ENCODE measurements around the gene HES2.
"Not testable (repeated sequence)": the region's sequence is repeated elsewhere in the genome, so short reads cannot be mapped to it uniquely, and the experiment has no call there.

Gene HES2

DNA sequence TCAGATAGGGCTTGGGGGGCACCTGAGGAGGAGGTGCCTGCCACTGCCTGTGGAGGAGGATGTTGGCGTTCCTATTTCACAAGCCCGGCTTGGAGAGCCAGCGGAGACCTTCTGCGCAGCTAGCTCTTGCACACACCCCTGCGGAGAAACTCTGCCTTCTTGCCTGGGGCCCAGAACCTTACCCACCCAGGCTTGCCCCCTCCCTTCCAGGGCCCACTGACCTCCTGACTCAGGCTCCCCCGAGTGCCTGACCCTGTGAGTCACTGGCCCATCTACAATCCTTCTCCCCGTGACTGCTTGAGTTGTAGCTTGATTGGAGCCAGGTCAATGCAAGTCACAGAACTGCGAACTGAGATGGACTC lies 3.4 kb downstream of the HES2 start:
- no peak for DNase-seq

DNA sequence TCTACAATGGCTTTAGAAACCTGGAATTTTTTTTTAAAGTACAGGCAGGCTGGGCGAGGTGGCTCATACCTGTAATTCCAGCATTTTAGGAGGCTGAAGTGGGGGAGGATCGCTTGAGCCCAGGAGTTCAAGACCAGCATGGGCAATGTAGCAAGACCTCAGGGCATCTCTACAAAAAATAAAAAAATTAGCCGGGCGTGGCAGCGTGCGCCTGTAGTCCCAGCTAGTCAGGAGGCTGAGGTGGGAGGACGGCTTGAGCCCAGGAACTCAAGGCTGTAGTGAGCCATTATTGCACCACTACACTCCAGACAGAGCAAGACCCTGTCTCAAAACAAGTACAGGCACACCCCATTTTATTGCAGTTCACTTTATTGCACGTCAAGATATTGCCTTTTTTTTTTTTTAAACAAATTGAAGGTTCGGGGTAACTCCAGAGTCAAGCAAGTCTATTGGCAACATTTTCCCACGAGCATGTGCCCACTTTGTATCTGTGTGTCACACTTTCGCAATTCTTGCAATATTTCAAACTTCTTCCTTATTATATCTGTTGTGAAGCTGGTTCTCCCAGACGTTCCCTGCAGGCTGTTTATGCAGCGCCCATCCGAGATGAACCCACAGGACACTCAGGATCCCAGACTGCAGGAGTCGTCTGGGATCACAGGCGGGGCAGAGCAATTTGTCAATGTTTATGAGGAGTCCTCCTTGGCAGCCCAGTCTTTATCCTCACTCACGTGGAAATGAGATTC lies 4.7 kb downstream of the HES2 start:
- no peak for DNase-seq

- no peak for DNase-seq
These were observed 5.3 kb downstream of the HES2 start for GRCh38 chr1:6414443-6414844.

GRCh38 chr1:6412896-6413295 lies 6.8 kb downstream of the HES2 start:
- DNase-seq, result no peak

DNA sequence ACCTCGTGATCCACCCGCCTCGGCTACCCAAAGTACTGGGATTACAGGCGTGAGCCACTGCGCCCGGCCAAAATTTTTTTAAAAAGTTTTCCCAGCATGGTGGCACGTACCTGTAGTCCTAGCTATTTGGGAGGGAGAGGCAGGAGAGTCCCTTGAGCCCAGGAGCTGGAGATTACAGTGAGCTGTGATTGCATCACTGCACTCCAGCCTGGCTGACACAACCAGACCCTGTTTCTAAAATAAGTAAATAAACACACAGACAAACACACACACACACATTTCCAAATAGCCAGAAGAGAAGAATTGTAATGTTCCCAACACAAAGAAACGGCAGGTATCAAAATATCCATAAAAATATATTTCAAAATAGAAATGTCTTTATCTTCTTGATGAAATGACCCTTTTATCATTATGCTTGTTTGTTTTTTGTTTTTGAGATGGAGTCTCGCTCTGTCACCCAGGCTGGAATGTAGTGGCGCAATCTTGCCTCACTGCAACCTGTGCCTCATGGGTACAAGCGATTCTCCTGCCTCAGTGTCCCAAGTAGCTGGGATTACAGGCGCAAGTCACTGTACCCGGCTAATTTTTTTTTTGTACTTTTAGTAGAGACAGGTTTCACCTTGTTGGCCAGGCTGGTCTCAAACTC lies 9.3 kb downstream of the HES2 start:
- no peak for DNase-seq

DNA sequence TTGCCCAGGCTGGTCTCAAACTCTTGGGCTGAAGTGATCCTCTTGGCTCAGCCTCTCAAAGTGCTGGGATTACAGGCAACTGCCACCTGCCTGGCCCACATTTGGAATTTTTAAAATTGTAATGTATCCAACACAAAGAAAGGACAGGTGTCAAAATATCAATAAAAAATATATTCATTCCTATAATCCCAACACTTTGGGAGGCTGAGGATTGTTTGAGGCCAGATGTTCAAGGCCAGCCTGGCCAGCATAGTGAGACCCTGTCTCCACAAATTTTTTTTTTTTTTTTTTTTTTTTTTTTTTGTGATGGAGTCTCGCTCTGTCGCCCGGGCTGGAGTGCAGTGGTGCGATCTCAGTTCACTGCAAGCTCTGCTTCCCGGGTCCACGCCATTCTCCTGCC lies 10.0 kb downstream of the HES2 start:
- no peak for DNase-seq

GRCh38 chr1:6409053-6409452 lies 10.7 kb downstream of the HES2 start:
- DNase-seq, result no peak

DNA sequence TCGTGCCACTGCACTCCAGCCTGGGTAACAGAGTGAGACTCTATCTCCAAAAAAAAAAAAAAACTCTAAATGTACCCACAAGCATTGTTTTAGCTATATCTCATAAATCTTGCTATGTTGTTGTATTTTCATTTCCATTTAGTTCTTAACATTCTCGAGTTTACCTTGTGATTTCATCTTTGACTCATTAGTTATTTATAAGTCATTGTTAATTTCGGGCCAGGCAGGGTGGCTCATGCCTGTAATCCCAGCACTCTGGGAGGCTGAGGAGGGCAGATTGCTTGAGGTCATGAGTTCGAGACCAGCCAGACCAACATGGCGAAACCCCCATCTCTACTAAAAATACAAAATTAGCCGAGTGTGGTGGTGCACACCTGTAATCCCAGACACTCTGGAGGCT lies 11.7 kb downstream of the HES2 start:
- DNase-seq, result no peak

DNA sequence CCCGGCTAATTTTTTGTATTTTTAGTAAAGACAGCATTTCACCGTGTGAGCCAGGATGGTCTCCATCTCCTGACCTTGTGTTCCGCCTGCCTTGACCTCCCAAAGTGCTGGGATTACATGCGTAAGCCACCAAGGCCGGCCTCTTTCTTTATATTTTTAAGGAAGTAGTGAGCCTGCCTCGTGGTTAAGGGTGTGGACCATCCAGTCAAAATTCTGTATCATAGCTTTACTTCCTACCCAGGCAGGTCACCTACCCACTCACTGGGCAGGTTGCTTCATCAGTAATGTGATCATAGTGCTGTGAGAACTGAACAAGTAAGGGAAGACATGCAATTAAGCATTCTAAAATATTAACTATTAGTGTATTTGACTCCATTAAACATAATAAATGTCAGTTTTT lies 18.0 kb downstream of the HES2 start:
- no peak for DNase-seq

DNA sequence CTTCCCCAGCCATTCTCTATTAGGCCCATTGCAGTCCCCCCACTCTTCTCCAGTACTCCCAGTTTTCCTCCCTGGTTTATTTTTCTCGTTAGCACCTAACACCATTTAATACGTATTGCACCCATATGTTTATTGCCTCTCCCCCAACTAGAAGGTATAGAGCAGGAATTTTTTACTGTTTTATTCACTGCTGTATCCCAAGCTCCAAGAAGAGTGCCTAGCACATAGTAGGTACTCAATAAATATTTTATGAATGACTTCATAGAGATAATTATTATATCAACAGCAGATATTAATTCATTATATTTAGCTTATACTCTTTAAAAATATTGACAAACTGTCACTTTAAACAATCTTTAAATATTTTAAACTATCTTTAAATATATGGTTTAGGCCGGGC lies 20.4 kb downstream of the HES2 start:
- no peak for DNase-seq

- no peak for DNase-seq
These were observed 21.8 kb downstream of the HES2 start for GRCh38 chr1:6397844-6398441.

- DNase-seq, result no peak
These were observed 22.7 kb downstream of the HES2 start for GRCh38 chr1:6396998-6397397.

- DNase-seq, result not testable (repeated sequence)
These were observed 23.9 kb downstream of the HES2 start for GRCh38 chr1:6395781-6396244.

DNA sequence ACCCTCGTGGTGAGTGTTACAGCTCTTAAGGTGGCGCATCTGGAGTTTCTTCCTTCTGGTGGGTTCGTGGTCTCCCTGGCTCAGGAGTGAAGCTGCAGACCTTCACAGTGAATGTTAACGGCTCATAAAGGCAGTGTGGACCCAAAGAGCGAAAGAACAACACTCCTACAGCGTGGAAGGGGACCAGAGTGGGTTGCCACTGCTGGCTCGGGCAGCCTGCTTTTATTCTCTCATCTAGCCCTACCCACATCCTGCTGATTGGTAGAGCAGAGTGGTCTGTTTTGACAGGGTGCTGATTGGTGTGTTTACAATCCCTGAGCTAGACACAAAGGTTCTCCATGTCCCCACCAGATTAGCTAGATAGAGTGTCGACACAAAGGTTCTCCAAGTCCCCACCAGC lies 24.6 kb downstream of the HES2 start:
- DNase-seq, result not testable (repeated sequence)

- DNase-seq, result peak; percentile 79
These were observed 26.1 kb downstream of the HES2 start, which contains the start of gene ACOT7 for GRCh38 chr1:6393400-6394187. Gene ACOT7, minus strand, starts transcription at chr1:6393767. Its CDS starts 368 bp downstream, at chr1:6393399.

DNA sequence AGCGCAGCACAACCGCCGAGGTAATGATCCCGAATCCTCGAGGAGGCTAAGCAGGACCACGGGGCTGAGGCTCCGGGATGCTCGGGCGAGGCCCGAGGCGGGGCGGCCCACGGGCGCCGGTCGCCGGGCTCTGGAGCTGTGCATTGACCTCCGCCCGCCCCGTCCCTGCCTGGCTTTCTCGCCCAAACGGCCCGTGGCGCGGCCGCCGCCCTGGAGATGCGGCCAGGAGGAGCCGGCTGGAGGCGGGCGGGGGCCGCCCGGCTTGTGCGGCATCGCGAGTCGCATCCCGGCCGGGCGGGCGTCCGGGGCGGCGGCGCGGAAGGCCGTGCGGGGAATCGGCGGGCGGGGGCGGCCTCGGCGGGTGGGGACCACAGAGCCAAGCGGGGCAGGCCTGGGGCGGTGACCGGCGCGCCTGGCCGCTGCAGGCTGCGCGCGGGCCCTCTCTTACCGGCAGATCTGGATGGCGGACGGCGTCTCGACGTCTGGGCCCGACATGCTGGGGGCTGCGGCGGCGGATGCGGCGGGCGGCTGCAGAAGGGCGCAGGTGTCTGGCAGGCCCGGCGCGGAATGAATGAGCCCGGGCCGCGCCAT lies 26.8 kb downstream of the HES2 start:
- DNase-seq, result no peak

GRCh38 chr1:6391951-6392808 lies 27.5 kb downstream of the HES2 start:
- no peak for DNase-seq

GRCh38 chr1:6389971-6390370 lies 29.7 kb downstream of the HES2 start:
- no peak for DNase-seq

DNA sequence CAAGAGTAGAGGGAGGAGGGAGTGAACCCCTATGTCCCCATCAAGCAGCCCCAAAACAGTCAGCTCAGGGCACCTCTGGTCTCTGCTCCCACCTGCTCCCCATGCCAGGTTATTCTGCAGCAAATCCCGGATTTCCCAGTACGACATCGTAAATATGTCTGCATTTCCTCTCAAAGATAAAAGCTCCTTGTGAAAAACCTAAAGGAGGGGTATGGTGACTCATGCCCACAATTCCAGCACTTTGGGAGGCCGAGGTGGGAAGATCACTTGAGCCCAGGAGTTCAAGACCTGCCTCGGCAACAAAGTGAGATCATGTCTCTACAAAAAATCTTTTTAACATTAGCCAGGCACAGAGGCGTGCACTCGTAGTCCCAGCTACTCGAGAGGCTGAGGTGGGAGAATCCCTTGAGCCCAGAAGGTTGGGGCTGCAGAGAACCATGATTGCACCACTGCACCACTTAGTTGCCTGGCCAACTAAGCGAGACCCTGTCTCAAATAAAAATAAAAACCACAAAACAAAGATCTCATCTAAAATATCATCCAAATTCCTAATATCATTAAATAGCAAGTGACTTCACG lies 33.3 kb downstream of the HES2 start:
- no peak for DNase-seq

- no peak for DNase-seq
These were observed 34.1 kb downstream of the HES2 start for GRCh38 chr1:6385488-6386191.

- no peak for DNase-seq
These were observed 34.8 kb downstream of the HES2 start for GRCh38 chr1:6384962-6385361.

All from GOT3 (cell line).